CD14-positive monocyte (primary cell): ENCODE results near the gene ACBD6. TPM values are rescaled to one million over a fixed set of nuclear protein-coding genes. Genes with fewer than 3 reads are reported as not detected.

Experiments
- DNase-seq, 3 donors: peaks; one replicate each; pipeline ENCODE4 v3.0.0-alpha.2; 2011 to 2022
- H2AFZ ChIP-seq: 2 replicates; pipeline ENCODE4 v1.6.0; 2012; ENCODE audit warnings: mild to moderate bottlenecking, low read depth, low read length, inconsistent platforms; ENCODE audit not compliant: insufficient read depth, poor library complexity, severe bottlenecking
- H3K27ac ChIP-seq, 2 donors: 1 replicate in 1 of 2; 2 replicates in 1 of 2; pipeline ENCODE4 v1.5.1; 2012 to 2013; ENCODE audit warnings: low read length in 2 of 2, control low read depth in 1 of 2, inconsistent platforms in 1 of 2, low read depth in 1 of 2, mild to moderate bottlenecking in 1 of 2
- H3K27me3 ChIP-seq, 2 donors: one replicate each; pipeline versions ENCODE4 v1.6.0 to v1.6.1; 2011 to 2013; ENCODE audit warnings: low read length in 2 of 2; ENCODE audit not compliant: control insufficient read depth in 2 of 2, insufficient read depth in 2 of 2
- H3K36me3 ChIP-seq, 2 donors: replicated peaks in 1 of 2; 1 replicate in 1 of 2; 2 replicates in 1 of 2; pipeline versions ENCODE4 v1.5.1 to v1.6.1; 2012 to 2013; ENCODE audit warnings: low read length in 2 of 2, control low read depth in 1 of 2, inconsistent platforms in 1 of 2, mild to moderate bottlenecking in 1 of 2; ENCODE audit not compliant: insufficient read depth in 2 of 2, control insufficient read depth in 1 of 2
- H3K4me1 ChIP-seq, 2 donors: 1 replicate in 1 of 2; 2 replicates in 1 of 2; pipeline versions ENCODE4 v1.5.1 to v1.6.1; 2012 to 2013; ENCODE audit warnings: low read length in 2 of 2, control low read depth in 1 of 2, inconsistent platforms in 1 of 2, mild to moderate bottlenecking in 1 of 2, moderate library complexity in 1 of 2; ENCODE audit not compliant: insufficient read depth in 2 of 2, control insufficient read depth in 1 of 2
- H3K4me2 ChIP-seq: replicated peaks from 2 replicates; pipeline ENCODE3; 2012; ENCODE audit warnings: low read length, moderate library complexity, mild to moderate bottlenecking; ENCODE audit not compliant: poor library complexity, severe bottlenecking; ENCODE audit errors: extremely low read depth
- H3K4me3 ChIP-seq, 3 experiments: fragments of 200-600 bp in 1 of 3; sonication (generic) in 1 of 3; replicated peaks in 1 of 3; 1 replicate in 2 of 3; 2 replicates in 1 of 3; pipeline ENCODE4 v1.5.1; 2011 to 2013; ENCODE audit warnings: low read length in 3 of 3, mild to moderate bottlenecking in 3 of 3, control low read depth in 2 of 3, low read depth in 2 of 3, inconsistent platforms in 1 of 3, moderate library complexity in 1 of 3
- H3K79me2 ChIP-seq: 2 replicates; pipeline ENCODE4 v1.6.0; 2012; ENCODE audit warnings: mild to moderate bottlenecking, control low read depth, inconsistent platforms, low read length, moderate library complexity; ENCODE audit not compliant: insufficient read depth
- H3K9ac ChIP-seq: 2 replicates; pipeline ENCODE4 v1.6.0; 2017; ENCODE audit warnings: low read length, mild to moderate bottlenecking; ENCODE audit not compliant: insufficient read depth, poor library complexity, severe bottlenecking
- H3K9me3 ChIP-seq, 2 donors: replicated peaks in 1 of 2; 1 replicate in 1 of 2; 2 replicates in 1 of 2; pipeline versions ENCODE4 v1.5.1 to v1.6.1; 2012 to 2013; ENCODE audit warnings: low read length in 2 of 2, control low read depth in 1 of 2; ENCODE audit not compliant: control insufficient read depth in 1 of 2, insufficient read depth in 1 of 2
- H4K20me1 ChIP-seq: 2 replicates; pipeline ENCODE4 v1.6.0; 2012; ENCODE audit warnings: mild to moderate bottlenecking, low read length, control low read depth, moderate library complexity; ENCODE audit not compliant: insufficient read depth
- H3K27ac Mint-ChIP-seq, 7 donors: one replicate each; pipeline ENCODE4 v1.8.0; 2020; ENCODE audit warnings: mild to moderate bottlenecking in 7 of 7, mixed read lengths in 7 of 7, moderate library complexity in 6 of 7, inconsistent platforms in 2 of 7
- H3K27me3 Mint-ChIP-seq, 3 donors: one replicate each; pipeline ENCODE4 v1.8.0; 2021 to 2022; ENCODE audit warnings: low read depth in 3 of 3, mild to moderate bottlenecking in 3 of 3, mixed read lengths in 3 of 3, moderate library complexity in 3 of 3, inconsistent platforms in 1 of 3
- H3K36me3 Mint-ChIP-seq, 2 donors: one replicate each; pipeline ENCODE4 v1.8.0; 2020; ENCODE audit warnings: mixed read lengths in 2 of 2, inconsistent platforms in 1 of 2, mild to moderate bottlenecking in 1 of 2
- H3K4me1 Mint-ChIP-seq: one replicate; pipeline ENCODE4 v1.8.0; 2020; ENCODE audit warnings: mild to moderate bottlenecking, mixed read lengths
- H3K4me3 Mint-ChIP-seq, 2 donors: one replicate each; pipeline ENCODE4 v1.8.0; 2020; ENCODE audit warnings: mild to moderate bottlenecking in 2 of 2, mixed read lengths in 2 of 2, moderate library complexity in 1 of 2
- H3K9me3 Mint-ChIP-seq, 7 donors: one replicate each; pipeline ENCODE4 v1.8.0; 2020 to 2022; ENCODE audit warnings: mixed read lengths in 7 of 7, mild to moderate bottlenecking in 6 of 7, moderate library complexity in 6 of 7, inconsistent platforms in 2 of 7
- WGBS: methylation state at CpG from one replicate; pipeline ENCODE4 v1.1.5; 2013; ENCODE audit warnings: missing lambda C conversion rate; ENCODE audit not compliant: insufficient coverage; 5-methylcytosine and 5-hydroxymethylcytosine counted together
- intact Hi-C, 2 donors: fragments of 100-400 bp; cut with micrococcal nuclease; formaldehyde crosslinking; loops; one replicate each; pipeline versions ENCODE4 v1.15.0 to v1.15.1; 2023
- polyA plus RNA-seq, 3 donors: library from polyadenylated mRNA; depleted of rRNA in 1 of 3; unstranded in 2 of 3; stranded (reverse) in 1 of 3; fragments of 300-500 nt in 2 of 3; fragments of >200 nt in 1 of 3; fragmentation: Illumina TruSeq in 2 of 3; gene quantifications; 1 replicate in 2 of 3; 2 replicates in 1 of 3; pipeline ENCODE4 v1.2.3, GENCODE V29; 2012 to 2021
- TF ChIP-seq, protein P1 (sequence below): fragments of 200-600 bp; IDR thresholded peaks from one replicate; pipeline ENCODE4 v1.8.0; 2022; ENCODE audit warnings: antibody characterized with exemption, mild to moderate bottlenecking

ACBD6 gene
- polyA plus RNA-seq, 3 donors: 19.3 to 35.3 (median 19.7) TPM

DNA sequence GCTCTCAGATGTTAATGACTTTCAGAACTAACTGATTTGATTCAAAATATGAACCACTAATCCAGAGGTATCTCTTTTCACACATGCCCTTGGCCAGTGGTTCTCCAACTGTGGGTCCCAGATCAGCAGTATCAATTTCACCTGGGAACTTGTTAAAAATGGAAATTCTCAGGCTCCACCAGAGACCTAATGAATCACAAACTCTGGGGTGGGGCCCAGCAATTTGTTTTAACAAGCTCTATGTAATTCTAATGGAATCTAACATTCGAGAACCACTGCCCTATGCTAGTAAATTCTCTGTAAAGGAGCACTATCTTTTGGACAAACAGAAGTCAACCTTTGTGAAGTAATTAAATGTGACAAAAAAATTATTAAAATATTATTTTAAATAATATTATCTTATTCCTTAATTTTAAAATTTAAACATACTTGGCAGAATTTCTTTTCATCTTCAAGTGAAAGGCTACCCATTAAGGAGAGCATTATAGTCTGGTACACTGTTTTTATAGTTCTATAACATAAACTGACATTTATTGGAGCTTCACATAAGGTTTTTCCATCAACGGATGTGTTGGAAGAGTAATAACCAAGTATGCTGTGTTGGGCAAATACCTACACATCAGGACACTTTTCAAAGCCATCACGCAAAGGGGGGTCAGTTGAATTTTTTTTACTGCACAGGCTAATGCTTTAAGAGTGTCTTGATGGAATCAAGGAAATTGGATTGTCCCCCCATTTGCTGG lies 141.9 kb downstream of the ACBD6 start:
- Histone ChIP-seq H3K4me1 (peaks cover 9 to 18% of the 10 kb centered on the region in 2 donors), H3K27ac (no peak overlapping the region), H3K36me3 (no peaks in the 10 kb centered on the region), H3K9me3 (no peaks in the 10 kb centered on the region), H4K20me1 (no peaks in the 10 kb centered on the region), H3K79me2 (no peaks in the 10 kb centered on the region), H2AFZ (no peak overlapping the region), H3K27me3 (no peaks in the 10 kb centered on the region), H3K9ac (no peak overlapping the region), H3K4me2 (no peak overlapping the region), H3K4me3 (no peak overlapping the region)
- Mint-ChIP-seq H3K36me3 (peaks cover 0 to 2% of the 10 kb centered on the region in 2 donors), H3K27ac (no peak overlapping the region), H3K4me3 (no peak overlapping the region), H3K9me3 (no peaks in the 10 kb centered on the region), H3K4me1 (peaks cover 19% of the 10 kb centered on the region), H3K27me3 (no peaks in the 10 kb centered on the region)
- TF ChIP-seq, protein P1, sequence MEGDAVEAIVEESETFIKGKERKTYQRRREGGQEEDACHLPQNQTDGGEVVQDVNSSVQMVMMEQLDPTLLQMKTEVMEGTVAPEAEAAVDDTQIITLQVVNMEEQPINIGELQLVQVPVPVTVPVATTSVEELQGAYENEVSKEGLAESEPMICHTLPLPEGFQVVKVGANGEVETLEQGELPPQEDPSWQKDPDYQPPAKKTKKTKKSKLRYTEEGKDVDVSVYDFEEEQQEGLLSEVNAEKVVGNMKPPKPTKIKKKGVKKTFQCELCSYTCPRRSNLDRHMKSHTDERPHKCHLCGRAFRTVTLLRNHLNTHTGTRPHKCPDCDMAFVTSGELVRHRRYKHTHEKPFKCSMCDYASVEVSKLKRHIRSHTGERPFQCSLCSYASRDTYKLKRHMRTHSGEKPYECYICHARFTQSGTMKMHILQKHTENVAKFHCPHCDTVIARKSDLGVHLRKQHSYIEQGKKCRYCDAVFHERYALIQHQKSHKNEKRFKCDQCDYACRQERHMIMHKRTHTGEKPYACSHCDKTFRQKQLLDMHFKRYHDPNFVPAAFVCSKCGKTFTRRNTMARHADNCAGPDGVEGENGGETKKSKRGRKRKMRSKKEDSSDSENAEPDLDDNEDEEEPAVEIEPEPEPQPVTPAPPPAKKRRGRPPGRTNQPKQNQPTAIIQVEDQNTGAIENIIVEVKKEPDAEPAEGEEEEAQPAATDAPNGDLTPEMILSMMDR: no peak
- intact Hi-C loops: loop anchor here (10.0 kb wide), 1 partner anchor 54 kb away; no protein-coding TSS in a partner anchor
- no peak for DNase-seq
- WGBS: no CpG with 5 or more reads among the region's 3 CpGs

DNA sequence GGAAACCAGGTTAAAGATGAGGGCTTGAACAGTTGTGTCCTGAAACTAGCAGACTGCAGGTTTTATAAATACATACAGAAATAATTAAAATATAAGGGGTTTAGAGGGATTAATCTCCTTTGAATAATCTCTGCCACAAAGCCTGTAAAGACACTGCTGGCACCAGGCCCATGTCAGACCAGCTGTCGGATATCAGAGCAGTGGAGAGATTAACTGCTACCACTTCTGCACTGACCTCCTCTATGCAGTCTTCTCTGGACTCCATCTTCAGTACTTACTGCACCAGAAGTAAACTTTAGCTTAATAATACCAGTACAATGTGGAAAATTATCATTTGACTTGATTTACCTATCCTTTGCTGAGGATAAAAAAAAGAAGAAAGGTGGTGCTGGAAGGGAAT lies 143.7 kb downstream of the ACBD6 start:
- WGBS: no CpG with 5 or more reads among the region's 1 CpG
- no peak overlapping the region for H3K4me2 ChIP-seq
- H3K36me3 ChIP-seq: no peaks in the 10 kb centered on the region
- TF ChIP-seq, protein P1: no peak
- H4K20me1 ChIP-seq: no peaks in the 10 kb centered on the region
- peaks cover 26% of the 10 kb centered on the region for H3K4me1 Mint-ChIP-seq
- no peak overlapping the region for H3K27ac Mint-ChIP-seq
- no peak overlapping the region for H3K4me3 ChIP-seq
- H3K27me3 ChIP-seq: no peaks in the 10 kb centered on the region
- H3K27ac ChIP-seq: no peak overlapping the region
- no peak for DNase-seq
- no peaks in the 10 kb centered on the region for H3K79me2 ChIP-seq
- no peak overlapping the region for H2AFZ ChIP-seq
- H3K9me3 ChIP-seq: no peaks in the 10 kb centered on the region
- H3K9ac ChIP-seq: no peak overlapping the region
- peaks cover 13 to 25% of the 10 kb centered on the region in 2 donors for H3K4me1 ChIP-seq
- intact Hi-C loops: no loop called here
- H3K36me3 Mint-ChIP-seq: peaks cover 0 to 2% of the 10 kb centered on the region in 2 donors
- H3K27me3 Mint-ChIP-seq: no peaks in the 10 kb centered on the region
- no peak overlapping the region for H3K4me3 Mint-ChIP-seq
- H3K9me3 Mint-ChIP-seq: no peaks in the 10 kb centered on the region
